H9 (cell line): Measurements from ENCODE around the gene PARD3. TPM values are rescaled to one million over a fixed set of nuclear protein-coding genes. Genes with fewer than 3 reads are reported as not detected.

ENCODE experiments used
- DNase-seq: peaks from one replicate; pipeline ENCODE4 v3.0.0-alpha.2; 2017
- H2AFZ ChIP-seq: one replicate; pipeline ENCODE4 v1.6.1; 2013; ENCODE audit warnings: mild to moderate bottlenecking, low read length, control low read depth, moderate library complexity
- H2AK5ac ChIP-seq: 2 replicates; pipeline ENCODE4 v1.6.1; 2013; ENCODE audit warnings: low read length, control low read depth, mixed read lengths; ENCODE audit not compliant: insufficient read length
- H2BK120ac ChIP-seq: one replicate; pipeline ENCODE4 v1.6.1; 2013; ENCODE audit warnings: low read depth, mild to moderate bottlenecking, low read length, control low read depth, inconsistent platforms; ENCODE audit not compliant: poor library complexity, severe bottlenecking
- H2BK12ac ChIP-seq: 2 replicates; pipeline ENCODE4 v1.6.1; 2013; ENCODE audit warnings: low read length, control low read depth, mixed read lengths, low read depth; ENCODE audit not compliant: insufficient read length
- H2BK15ac ChIP-seq: 2 replicates; pipeline ENCODE4 v1.6.1; 2013; ENCODE audit warnings: low read depth, low read length, control low read depth
- H2BK20ac ChIP-seq: one replicate; pipeline ENCODE4 v1.6.1; 2013; ENCODE audit warnings: low read depth, mild to moderate bottlenecking, low read length, control low read depth, inconsistent platforms; ENCODE audit not compliant: poor library complexity, severe bottlenecking
- H2BK5ac ChIP-seq: 2 replicates; pipeline ENCODE4 v1.6.1; 2013; ENCODE audit warnings: low read length, control low read depth, mixed read lengths; ENCODE audit not compliant: insufficient read length
- H3K14ac ChIP-seq: 2 replicates; pipeline ENCODE4 v1.6.1; 2013; ENCODE audit warnings: low read length, control low read depth; ENCODE audit not compliant: insufficient read depth
- H3K18ac ChIP-seq: 2 replicates; pipeline ENCODE4 v1.6.1; 2013; ENCODE audit warnings: low read depth, mild to moderate bottlenecking, mixed read lengths, low read length, control low read depth; ENCODE audit not compliant: insufficient read length
- H3K23ac ChIP-seq: 2 replicates; pipeline ENCODE4 v1.6.1; 2013; ENCODE audit warnings: low read length, control low read depth, mixed read lengths, low read depth; ENCODE audit not compliant: insufficient read length
- H3K23me2 ChIP-seq: 2 replicates; pipeline ENCODE4 v1.6.1; 2013; ENCODE audit warnings: low read depth, mild to moderate bottlenecking, mixed read lengths, low read length, control low read depth; ENCODE audit not compliant: insufficient read length, poor library complexity, severe bottlenecking
- H3K27ac ChIP-seq: 2 replicates; pipeline ENCODE4 v1.5.1; 2013; ENCODE audit warnings: low read length, control low read depth, mixed read lengths, low read depth; ENCODE audit not compliant: insufficient read length
- H3K27me3 ChIP-seq: 2 replicates; pipeline ENCODE4 v1.6.1; 2013; ENCODE audit warnings: low read length, control low read depth, inconsistent platforms; ENCODE audit not compliant: insufficient read depth
- H3K4ac ChIP-seq: 2 replicates; pipeline ENCODE4 v1.6.1; 2013; ENCODE audit warnings: low read depth, mild to moderate bottlenecking, control low read depth, inconsistent platforms, low read length, moderate library complexity
- H3K4me1 ChIP-seq: 2 replicates; pipeline ENCODE4 v1.6.1; 2013; ENCODE audit warnings: low read length, control low read depth, inconsistent platforms; ENCODE audit not compliant: insufficient read depth
- H3K4me2 ChIP-seq: 2 replicates; pipeline ENCODE4 v1.6.1; 2013; ENCODE audit warnings: low read length, control low read depth, mixed read lengths; ENCODE audit not compliant: insufficient read length, insufficient read depth
- H3K56ac ChIP-seq: 2 replicates; pipeline ENCODE4 v1.6.1; 2013; ENCODE audit warnings: low read depth, mild to moderate bottlenecking, mixed read lengths, low read length, control low read depth; ENCODE audit not compliant: insufficient read length
- H3K79me1 ChIP-seq: 2 replicates; pipeline ENCODE4 v1.6.1; 2013; ENCODE audit warnings: low read depth, mild to moderate bottlenecking, moderate library complexity, low read length, control low read depth, inconsistent platforms; ENCODE audit not compliant: insufficient read depth, poor library complexity, severe bottlenecking
- H3K79me2 ChIP-seq: 2 replicates; pipeline ENCODE4 v1.6.1; 2013; ENCODE audit warnings: low read length, control low read depth, inconsistent platforms; ENCODE audit not compliant: insufficient read depth
- H3K9ac ChIP-seq: 2 replicates; pipeline ENCODE4 v1.6.1; 2013; ENCODE audit warnings: low read length, control low read depth, mixed read lengths; ENCODE audit not compliant: insufficient read length; ENCODE audit errors: extremely low read depth
- H3K9me3 ChIP-seq: one replicate; pipeline ENCODE4 v1.6.1; 2013; ENCODE audit warnings: low read depth, low read length, inconsistent platforms; ENCODE audit not compliant: control insufficient read depth
- H3T11ph ChIP-seq: one replicate; pipeline ENCODE4 v1.6.1; 2013; ENCODE audit warnings: mild to moderate bottlenecking, low read length, control low read depth, inconsistent platforms
- H4K20me1 ChIP-seq: one replicate; pipeline ENCODE4 v1.6.1; 2013; ENCODE audit not compliant: control insufficient read depth, insufficient read length, insufficient read depth
- H4K5ac ChIP-seq: 2 replicates; pipeline ENCODE4 v1.6.1; 2013; ENCODE audit warnings: low read depth, mild to moderate bottlenecking, mixed read lengths, low read length, control low read depth; ENCODE audit not compliant: insufficient read length
- H4K8ac ChIP-seq: replicated peaks from 2 replicates; pipeline ENCODE4 v1.6.1; 2013; ENCODE audit warnings: low read length, control low read depth, mixed read lengths, low read depth; ENCODE audit not compliant: insufficient read length
- H4K91ac ChIP-seq: 2 replicates; pipeline ENCODE4 v1.6.1; 2013; ENCODE audit warnings: low read depth, mild to moderate bottlenecking, moderate library complexity, mixed read lengths, low read length, control low read depth; ENCODE audit not compliant: insufficient read length
- H3K27ac Mint-ChIP-seq, 3 experiments: 2 replicates in 2 of 3; 3 replicates in 1 of 3; pipeline ENCODE4 v1.8.0; 2020 to 2021; ENCODE audit warnings: mixed read lengths in 3 of 3, mild to moderate bottlenecking in 1 of 3, moderate library complexity in 1 of 3
- H3K27me3 Mint-ChIP-seq: 2 replicates; pipeline ENCODE4 v1.8.0; 2021; ENCODE audit warnings: low read depth, mild to moderate bottlenecking, moderate library complexity, mixed read lengths
- H3K36me3 Mint-ChIP-seq, 3 experiments: 2 replicates in 2 of 3; 3 replicates in 1 of 3; pipeline ENCODE4 v1.8.0; 2020 to 2021; ENCODE audit warnings: low read depth in 3 of 3, mixed read lengths in 3 of 3; ENCODE audit not compliant: insufficient read depth in 1 of 3
- H3K4me1 Mint-ChIP-seq, 2 experiments: 2 replicates each; pipeline ENCODE4 v1.8.0; 2020; ENCODE audit warnings: mixed read lengths in 2 of 2
- H3K4me3 Mint-ChIP-seq, 2 experiments: 2 replicates in 1 of 2; 3 replicates in 1 of 2; pipeline ENCODE4 v1.8.0; 2020 to 2021; ENCODE audit warnings: mild to moderate bottlenecking in 2 of 2, mixed read lengths in 2 of 2, moderate library complexity in 1 of 2
- H3K9me3 Mint-ChIP-seq, 2 experiments: 2 replicates in 1 of 2; 3 replicates in 1 of 2; pipeline ENCODE4 v1.8.0; 2020; ENCODE audit warnings: mild to moderate bottlenecking in 2 of 2, mixed read lengths in 2 of 2, moderate library complexity in 1 of 2
- CTCF ChIP-seq: fragments of 200-600 bp; sonication (generic); conservative IDR thresholded peaks from 3 replicates; pipeline ENCODE4 v1.8.0; 2021; ENCODE audit warnings: antibody characterized with exemption, mild to moderate bottlenecking
- WGBS: extraction: QIAGEN DNeasy Blood & Tissue Kit; methylation state at CpG from one replicate; pipeline ENCODE4 v1.1.7; 2013; ENCODE audit warnings: missing lambda C conversion rate, low lambda C conversion rate, mixed read lengths; ENCODE audit not compliant: insufficient read length; ENCODE audit errors: extremely low coverage; 5-methylcytosine and 5-hydroxymethylcytosine counted together
- total RNA-seq: library from RNA; stranded (reverse); gene quantifications from 2 replicates; pipeline ENCODE4 v1.2.1, GENCODE V29; 2021

Gene PARD3
- total RNA-seq, 1 experiment from 2014 or later = 44.7 TPM

- no peak overlapping the region for H2BK5ac ChIP-seq
- no peaks in the 10 kb centered on the region for H3K9me3 ChIP-seq
- no peak overlapping the region for H3K27ac ChIP-seq
- H4K20me1 ChIP-seq = no peaks in the 10 kb centered on the region
- H3K4ac ChIP-seq = no peak overlapping the region
- no peak overlapping the region for H3K4me3 Mint-ChIP-seq
- no peak overlapping the region for H3K56ac ChIP-seq
- no peak overlapping the region for H2BK20ac ChIP-seq
- no peak overlapping the region for H4K8ac ChIP-seq
- H3K36me3 Mint-ChIP-seq = no peaks in the 10 kb centered on the region; a peak in 2 of 7 replicates
- H3K23me2 ChIP-seq = no peaks in the 10 kb centered on the region
- no peak for TF ChIP-seq CTCF
- peaks cover 19 to 25% of the 10 kb centered on the region in 2 experiments for H3K4me1 Mint-ChIP-seq
- no peak overlapping the region for H3K18ac ChIP-seq
- no peak overlapping the region for H2AK5ac ChIP-seq
- no CpG with 5 or more reads among the region's 5 CpGs for WGBS
- no peaks in the 10 kb centered on the region for H3K4me1 ChIP-seq
- H2BK120ac ChIP-seq = no peak overlapping the region
- H3K27me3 ChIP-seq = no peaks in the 10 kb centered on the region
- no peak overlapping the region for H3T11ph ChIP-seq
- H3K9ac ChIP-seq = no peak overlapping the region
- no peak overlapping the region for H3K23ac ChIP-seq
- H2BK15ac ChIP-seq = no peak overlapping the region
- H2BK12ac ChIP-seq = no peak overlapping the region
- H3K27me3 Mint-ChIP-seq = no peaks in the 10 kb centered on the region
- H3K27ac Mint-ChIP-seq = no peak overlapping the region
- H4K91ac ChIP-seq = no peak overlapping the region
- no peak overlapping the region for H4K5ac ChIP-seq
- peaks cover 4% of the 10 kb centered on the region; the same call in 1 of the 2 replicates for H3K79me2 ChIP-seq
- H3K4me2 ChIP-seq = no peak overlapping the region
- H3K79me1 ChIP-seq = peaks cover 7% of the 10 kb centered on the region
- H3K9me3 Mint-ChIP-seq = no peaks in the 10 kb centered on the region
- no peak overlapping the region for H3K14ac ChIP-seq
- H2AFZ ChIP-seq = no peak overlapping the region
- no peak for DNase-seq
Measured at GRCh38 chr10:34729619-34730018, 85.5 kb downstream of the PARD3 start.
